Mesodermal cell (in vitro differentiated cells): ENCODE results near the gene DGKI.

Source experiments
- H3K27ac ChIP-seq: 2 replicates; pipeline ENCODE4 v1.7.0; 2013; ENCODE audit warnings: mild to moderate bottlenecking, low read depth, low read length, moderate library complexity; ENCODE audit not compliant: severe bottlenecking
- H3K36me3 ChIP-seq: 2 replicates; pipeline ENCODE4 v1.7.1; 2013; ENCODE audit warnings: mild to moderate bottlenecking, low read length, moderate library complexity; ENCODE audit not compliant: control insufficient read depth, insufficient read depth
- H3K4me1 ChIP-seq: one replicate; pipeline ENCODE4 v1.7.1; 2013; ENCODE audit warnings: mild to moderate bottlenecking, low read length; ENCODE audit not compliant: insufficient read depth, control insufficient read depth, poor library complexity, severe bottlenecking
- H3K4me3 ChIP-seq: 2 replicates; pipeline ENCODE4 v1.7.0; 2013; ENCODE audit warnings: low read length, control low read depth, mild to moderate bottlenecking; ENCODE audit not compliant: insufficient read depth, poor library complexity, severe bottlenecking; ENCODE audit errors: extremely low read depth
- H3K9me3 ChIP-seq: 2 replicates; pipeline ENCODE4 v1.7.1; 2013; ENCODE audit warnings: mild to moderate bottlenecking, low read length, moderate library complexity; ENCODE audit not compliant: control insufficient read depth
- WGBS, 2 experiments: methylation state at CpG; one replicate each; pipeline ENCODE4 v1.1.5; 2013; ENCODE audit warnings: missing lambda C conversion rate in 2 of 2; ENCODE audit not compliant: insufficient coverage in 2 of 2; 5-methylcytosine and 5-hydroxymethylcytosine counted together

DGKI gene

GRCh38 chr7:137506031-137506430, 340.7 kb downstream of the DGKI start:
- no peaks in the 10 kb centered on the region for H3K9me3 ChIP-seq
- H3K4me3 ChIP-seq, result no peak overlapping the region
- WGBS, 2 experiments, result 90% methylated on average over 3 of the region's 3 CpGs; no CpG with 5 or more reads in 1 of the 2 experiments
- peaks cover 5% of the 10 kb centered on the region for H3K4me1 ChIP-seq
- H3K27ac ChIP-seq, result no peak overlapping the region
- no peaks in the 10 kb centered on the region for H3K36me3 ChIP-seq

DNA sequence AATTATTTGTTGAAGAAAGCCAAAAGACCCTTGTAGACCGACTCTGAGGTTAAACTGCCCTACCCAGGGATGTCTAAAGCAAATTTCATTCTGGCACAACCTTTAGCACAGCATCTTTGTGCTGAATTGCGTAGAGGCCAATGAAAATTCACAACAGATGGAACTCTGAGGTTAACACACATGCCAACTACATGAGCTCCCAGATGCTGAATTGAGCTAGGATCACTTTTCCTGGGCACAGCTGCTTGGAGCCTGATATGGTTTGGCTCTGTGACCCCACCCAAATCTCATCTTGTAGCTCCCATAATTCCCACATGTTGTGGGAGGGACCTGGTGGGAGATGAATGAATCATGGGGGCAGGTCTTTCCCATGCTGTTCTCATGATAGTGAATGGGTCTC, 345.2 kb downstream of the DGKI start:
- 85 to 93% methylated on average over 1 to 2 of the region's 2 CpGs for WGBS, 2 experiments
- Histone ChIP-seq H3K4me3 (no peak overlapping the region), H3K36me3 (no peaks in the 10 kb centered on the region), H3K9me3 (no peaks in the 10 kb centered on the region), H3K27ac (no peak overlapping the region), H3K4me1 (no peaks in the 10 kb centered on the region)

DNA sequence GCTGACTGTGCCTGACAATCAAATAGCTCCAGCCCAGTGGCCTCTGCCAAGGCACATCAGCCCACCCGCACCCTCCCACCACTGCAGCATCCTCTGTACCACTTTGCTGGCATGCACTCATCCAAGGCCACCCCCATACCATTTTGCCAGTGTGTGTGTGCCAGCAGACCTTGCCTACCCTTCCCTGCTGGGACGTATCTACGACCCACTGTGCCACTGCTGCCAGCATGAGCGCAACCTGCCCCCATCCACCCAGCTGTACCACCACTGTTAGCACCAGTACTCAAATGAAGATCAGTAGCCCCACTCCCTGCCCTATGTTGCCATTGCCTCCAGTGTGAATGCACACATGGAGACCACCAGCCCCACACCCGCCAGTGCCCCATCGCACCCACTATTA, 353.9 kb downstream of the DGKI start:
- 94 to 100% methylated on average over 4 to 6 of the region's 6 CpGs for WGBS, 2 experiments
- Histone ChIP-seq H3K27ac (no peak overlapping the region), H3K9me3 (no peaks in the 10 kb centered on the region), H3K36me3 (no peaks in the 10 kb centered on the region), H3K4me3 (no peak overlapping the region), H3K4me1 (no peaks in the 10 kb centered on the region)

- no CpG with 5 or more reads among the region's 2 CpGs for WGBS, 2 experiments
- no peaks in the 10 kb centered on the region for H3K4me1 ChIP-seq
- H3K36me3 ChIP-seq, result no peaks in the 10 kb centered on the region
- H3K27ac ChIP-seq, result no peak overlapping the region
- H3K9me3 ChIP-seq, result no peaks in the 10 kb centered on the region
- H3K4me3 ChIP-seq, result no peak overlapping the region
Observed at GRCh38 chr7:137489880-137490279, 356.9 kb downstream of the DGKI start.

DNA sequence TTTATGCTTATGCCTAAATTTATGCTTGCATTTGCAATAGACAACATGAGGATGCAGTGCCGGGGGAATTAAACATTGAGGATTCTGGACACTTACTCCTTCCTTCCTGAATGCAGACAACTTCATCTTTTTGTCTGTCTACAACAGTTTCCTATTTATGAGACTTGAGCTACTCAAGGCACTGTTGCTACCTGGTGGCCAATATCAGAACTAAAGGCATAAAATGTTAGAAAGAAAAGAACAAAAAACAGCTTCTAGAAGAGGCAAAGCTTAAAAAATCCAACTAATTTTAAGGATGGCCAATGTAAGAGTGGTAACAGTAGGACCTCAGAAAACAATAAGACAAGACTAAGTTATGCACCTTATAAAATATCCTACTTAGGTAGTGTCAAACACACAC, 358.7 kb downstream of the DGKI start:
- 90% methylated on average over 1 of the region's 1 CpG; no CpG with 5 or more reads in 1 of the 2 experiments for WGBS, 2 experiments
- no peaks in the 10 kb centered on the region for H3K36me3 ChIP-seq
- no peak overlapping the region for H3K4me3 ChIP-seq
- H3K4me1 ChIP-seq, result no peaks in the 10 kb centered on the region
- no peaks in the 10 kb centered on the region for H3K9me3 ChIP-seq
- H3K27ac ChIP-seq, result no peak overlapping the region

- no CpG with 5 or more reads among the region's 2 CpGs for WGBS, 2 experiments
- no peaks in the 10 kb centered on the region for H3K9me3 ChIP-seq
- H3K4me1 ChIP-seq, result no peaks in the 10 kb centered on the region
- H3K4me3 ChIP-seq, result no peak overlapping the region
- H3K27ac ChIP-seq, result no peak overlapping the region
- no peaks in the 10 kb centered on the region for H3K36me3 ChIP-seq
Observed at GRCh38 chr7:137485818-137486217, 361.0 kb downstream of the DGKI start.

GRCh38 chr7:137484326-137484725, 362.4 kb downstream of the DGKI start:
- Histone ChIP-seq H3K36me3 (no peaks in the 10 kb centered on the region), H3K4me3 (no peak overlapping the region), H3K27ac (no peak overlapping the region), H3K9me3 (no peaks in the 10 kb centered on the region), H3K4me1 (no peaks in the 10 kb centered on the region)
- 78% methylated on average over 1 of the region's 1 CpG; no CpG with 5 or more reads in 1 of the 2 experiments for WGBS, 2 experiments

GRCh38 chr7:137482466-137482865, 364.3 kb downstream of the DGKI start:
- 86 to 93% methylated on average over 4 of the region's 4 CpGs for WGBS, 2 experiments
- Histone ChIP-seq H3K36me3 (no peaks in the 10 kb centered on the region), H3K4me3 (no peak overlapping the region), H3K4me1 (no peaks in the 10 kb centered on the region), H3K9me3 (no peaks in the 10 kb centered on the region), H3K27ac (no peak overlapping the region)

- Histone ChIP-seq H3K9me3 (no peaks in the 10 kb centered on the region), H3K36me3 (no peaks in the 10 kb centered on the region), H3K27ac (no peak overlapping the region), H3K4me3 (no peak overlapping the region), H3K4me1 (peaks cover 7% of the 10 kb centered on the region)
- 90% methylated on average over 2 of the region's 3 CpGs; no CpG with 5 or more reads in 1 of the 2 experiments for WGBS, 2 experiments
Observed at GRCh38 chr7:137480824-137481365, 365.9 kb downstream of the DGKI start.

DNA sequence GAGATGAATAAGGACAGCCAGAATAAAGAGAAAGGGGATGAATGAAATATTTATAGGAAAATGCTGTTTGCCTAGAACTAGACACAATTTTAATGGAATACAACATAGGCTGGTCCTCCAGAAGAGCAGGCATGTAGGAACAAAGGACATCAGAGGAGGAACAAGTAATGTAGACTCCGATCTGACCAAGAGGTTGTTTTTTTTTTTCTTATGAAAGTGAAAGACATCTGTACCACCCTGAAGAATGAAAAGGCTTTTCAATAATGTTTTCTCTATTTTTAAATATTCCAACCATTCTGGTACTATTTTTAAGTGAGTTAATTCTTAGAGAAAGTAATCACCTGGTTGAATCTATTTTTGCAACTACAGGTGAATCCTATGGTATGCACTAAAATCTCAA, 366.4 kb downstream of the DGKI start:
- Histone ChIP-seq H3K36me3 (no peaks in the 10 kb centered on the region), H3K4me1 (peaks cover 7% of the 10 kb centered on the region), H3K27ac (no peak overlapping the region), H3K9me3 (no peaks in the 10 kb centered on the region), H3K4me3 (no peak overlapping the region)
- 100% methylated on average over 1 of the region's 1 CpG; no CpG with 5 or more reads in 1 of the 2 experiments for WGBS, 2 experiments

DNA sequence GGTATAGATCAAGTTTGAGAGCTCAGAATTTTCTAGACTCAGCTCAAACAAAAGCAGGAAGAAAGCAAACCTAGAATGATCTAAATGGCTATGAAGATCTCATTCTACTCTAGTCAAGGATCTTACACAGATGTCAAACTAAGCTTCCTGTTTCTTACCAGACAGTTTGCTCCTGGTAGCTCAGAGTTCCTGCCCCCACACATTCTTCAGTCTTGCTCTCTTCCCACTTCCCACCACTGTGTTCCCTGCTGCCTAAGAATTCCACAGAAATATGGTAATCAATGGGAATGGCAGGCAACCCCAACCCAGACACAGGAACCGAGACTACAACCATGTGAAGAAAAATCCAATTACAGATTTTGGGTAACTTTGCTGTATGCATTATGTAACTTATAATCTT, 369.8 kb downstream of the DGKI start:
- Histone ChIP-seq H3K9me3 (no peaks in the 10 kb centered on the region), H3K36me3 (no peaks in the 10 kb centered on the region), H3K27ac (peak overlapping the region; percentile 76), H3K4me3 (no peak overlapping the region), H3K4me1 (peaks cover 7% of the 10 kb centered on the region)
- no CpG with 5 or more reads among the region's 1 CpG for WGBS, 2 experiments
